ENCODE results near the gene NR2F2. TPM values are rescaled to one million over a fixed set of nuclear protein-coding genes. Genes with fewer than 3 reads are reported as not detected.

NR2F2 gene
- total and polyA plus RNA-seq, 2 of the 13 experiments (the other 11 are each of a cell fraction or from before 2014, with no cell fraction given): 3.5 to 4.7 TPM

- no peak for TF ChIP-seq NFKBIZ (CRISPR knock-in tag; IDR thresholded peaks at IDR 0.05)
- TF ChIP-seq, protein P1, sequence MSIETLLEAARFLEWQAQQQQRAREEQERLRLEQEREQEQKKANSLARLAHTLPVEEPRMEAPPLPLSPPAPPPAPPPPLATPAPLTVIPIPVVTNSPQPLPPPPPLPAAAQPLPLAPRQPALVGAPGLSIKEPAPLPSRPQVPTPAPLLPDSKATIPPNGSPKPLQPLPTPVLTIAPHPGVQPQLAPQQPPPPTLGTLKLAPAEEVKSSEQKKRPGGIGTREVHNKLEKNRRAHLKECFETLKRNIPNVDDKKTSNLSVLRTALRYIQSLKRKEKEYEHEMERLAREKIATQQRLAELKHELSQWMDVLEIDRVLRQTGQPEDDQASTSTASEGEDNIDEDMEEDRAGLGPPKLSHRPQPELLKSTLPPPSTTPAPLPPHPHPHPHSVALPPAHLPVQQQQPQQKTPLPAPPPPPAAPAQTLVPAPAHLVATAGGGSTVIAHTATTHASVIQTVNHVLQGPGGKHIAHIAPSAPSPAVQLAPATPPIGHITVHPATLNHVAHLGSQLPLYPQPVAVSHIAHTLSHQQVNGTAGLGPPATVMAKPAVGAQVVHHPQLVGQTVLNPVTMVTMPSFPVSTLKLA (IDR thresholded peaks at IDR 0.05): no peak
- TF ChIP-seq TEAD2 (CRISPR knock-in tag; IDR thresholded peaks at IDR 0.05): 0 out of 2 replicates have a peak, but pooled peaks have one; percentile 56
- TF ChIP-seq ZNF567 (CRISPR knock-in tag; IDR thresholded peaks at IDR 0.05; ENCODE audit: borderline replicate concordance): no peak
- 0 out of 2 replicates have a peak, but pooled peaks have one; percentile 19 for TF ChIP-seq NKX3-1 (CRISPR knock-in tag; IDR thresholded peaks at IDR 0.05)
- peak; percentile 91; the same call in 2 of the 3 replicates for TF ChIP-seq MXI1 (IDR thresholded peaks at IDR 0.05; ENCODE audit: borderline replicate concordance, low read depth, low read length)
- peak; percentile 74 for TF ChIP-seq PPARG (CRISPR knock-in tag; conservative IDR thresholded peaks at IDR 0.05)
- TF ChIP-seq NCOR1 (IDR thresholded peaks at IDR 0.05; ENCODE audit: borderline replicate concordance, low read length): 0 out of 2 replicates have a peak, but pooled peaks have one; percentile 11
- TF ChIP-seq U2AF2 (IDR thresholded peaks at IDR 0.05; ENCODE audit: low read depth, low read length): peak; percentile 91; the same call in 1 of the 2 replicates
- peak; percentile 43; the same call in 1 of the 2 replicates for TF ChIP-seq TBX2 (CRISPR knock-in tag; IDR thresholded peaks at IDR 0.05; ENCODE audit: borderline replicate concordance)
- no peak for TF ChIP-seq NFAT5 (CRISPR knock-in tag; IDR thresholded peaks at IDR 0.05)
- TF ChIP-seq HNRNPLL (IDR thresholded peaks at IDR 0.05; ENCODE audit: low read depth, low read length, poor library complexity, severe bottlenecking): peak; percentile 60
- TF ChIP-seq, protein P2, sequence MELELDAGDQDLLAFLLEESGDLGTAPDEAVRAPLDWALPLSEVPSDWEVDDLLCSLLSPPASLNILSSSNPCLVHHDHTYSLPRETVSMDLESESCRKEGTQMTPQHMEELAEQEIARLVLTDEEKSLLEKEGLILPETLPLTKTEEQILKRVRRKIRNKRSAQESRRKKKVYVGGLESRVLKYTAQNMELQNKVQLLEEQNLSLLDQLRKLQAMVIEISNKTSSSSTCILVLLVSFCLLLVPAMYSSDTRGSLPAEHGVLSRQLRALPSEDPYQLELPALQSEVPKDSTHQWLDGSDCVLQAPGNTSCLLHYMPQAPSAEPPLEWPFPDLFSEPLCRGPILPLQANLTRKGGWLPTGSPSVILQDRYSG (CRISPR knock-in tag; IDR thresholded peaks at IDR 0.05): no peak
- no peak for TF ChIP-seq ZNF441 (CRISPR knock-in tag; IDR thresholded peaks at IDR 0.05; ENCODE audit: borderline replicate concordance)
- no peak for TF ChIP-seq ZNF260 (CRISPR knock-in tag; IDR thresholded peaks at IDR 0.05; ENCODE audit: borderline replicate concordance, low read depth)
- TF ChIP-seq ZNF101 (CRISPR knock-in tag; IDR thresholded peaks at IDR 0.05; ENCODE audit: borderline replicate concordance, low read depth): no peak
- TF ChIP-seq ZNF362 (CRISPR knock-in tag; IDR thresholded peaks at IDR 0.05; ENCODE audit: borderline replicate concordance): no peak
- TF ChIP-seq BCL3 (CRISPR knock-in tag; IDR thresholded peaks at IDR 0.05): no peak
- peak; percentile 67; the same call in 1 of the 2 replicates for TF ChIP-seq HOXA3 (CRISPR knock-in tag; IDR thresholded peaks at IDR 0.05)
These were observed at the start of gene NR2F2 (continued) for GRCh38 chr15:96330450-96331143.
